AG04450 (cell line): Measurements from ENCODE around the gene PDK2. TPM values are rescaled to one million over a fixed set of nuclear protein-coding genes. Genes with fewer than 3 reads are reported as not detected.

Experiments
- CTCF ChIA-PET: fragments of 300-600, 350-600 bp; formaldehyde crosslinking; extraction: SDS; loops from one replicate; lab custom pipeline; 2022; ENCODE audit warnings: antibody characterized with exemption, inconsistent platforms; lab: Charles Lee
- POLR2A ChIA-PET: fragments of 350-600 bp; formaldehyde crosslinking; extraction: SDS; loops from one replicate; lab custom pipeline; 2021; ENCODE audit warnings: antibody characterized with exemption, inconsistent platforms; lab: Yijun Ruan, JAX
- DNase-seq: peaks from one replicate; pipeline ENCODE4 v3.0.0-alpha.2; 2011; ENCODE audit warnings: low read depth, low spot score
- H3K27ac ChIP-seq: one replicate; pipeline ENCODE4 v1.5.1; 2012; ENCODE audit warnings: low read depth, low read length, control low read depth
- H3K27me3 ChIP-seq: one replicate; pipeline ENCODE4 v1.6.0; 2012; ENCODE audit warnings: low read length; ENCODE audit not compliant: control insufficient read depth, insufficient read depth
- H3K4me3 ChIP-seq: 2 replicates; pipeline ENCODE4 v1.5.1; 2011; ENCODE audit warnings: mild to moderate bottlenecking, low read depth, low read length, control low read depth
- H3K9me3 ChIP-seq: 2 replicates; pipeline ENCODE4 v1.5.1; 2012; ENCODE audit warnings: low read length; ENCODE audit not compliant: control insufficient read depth, insufficient read depth
- CTCF ChIP-seq: IDR thresholded peaks from 2 replicates; pipeline ENCODE4 v1.5.1; 2011; ENCODE audit warnings: low read depth, low read length, control low read depth, inconsistent platforms
- polyA plus RNA-seq: library from polyadenylated mRNA; depleted of rRNA; stranded (reverse); fragments of >200 nt; gene quantifications from 2 replicates; pipeline ENCODE4 v1.2.3, GENCODE V29; 2011

PDK2 gene
- polyA plus RNA-seq, 1 experiment: 62.4 TPM

GRCh38 chr17:50056961-50057330 is 38.2 kb upstream of the PDK2 start:
- DNase-seq: no peak
- peak overlapping the region; percentile 47 for H3K27ac ChIP-seq
- H3K4me3 ChIP-seq: peak overlapping the region; percentile 77
- POLR2A ChIA-PET: interaction anchor here (1.0 to 2.9 kb wide), 3 partner anchors 24 to 144 kb away, joined by 3 to 16 read pairs (median 7); partner anchors contain the start of gene COL1A1
- H3K27me3 ChIP-seq: no peaks in the 10 kb centered on the region
- CTCF ChIA-PET: interaction anchor here (1.0 to 1.4 kb wide), 6 partner anchors 10 to 38 kb away, joined by 3 to 8 read pairs (median 4); no protein-coding TSS in a partner anchor
- TF ChIP-seq CTCF: no peak
- no peaks in the 10 kb centered on the region for H3K9me3 ChIP-seq

- POLR2A ChIA-PET: interaction anchor here (1.0 to 2.9 kb wide), 3 partner anchors 24 to 144 kb away, joined by 3 to 16 read pairs (median 7); partner anchors contain the start of gene COL1A1
- peak overlapping the region; percentile 21 for H3K27ac ChIP-seq
- H3K27me3 ChIP-seq: no peaks in the 10 kb centered on the region
- CTCF ChIA-PET: interaction anchor here (1.0 to 1.4 kb wide), 3 partner anchors 20 to 37 kb away, joined by 3 to 8 read pairs (median 3); no protein-coding TSS in a partner anchor
- no peak for TF ChIP-seq CTCF
- DNase-seq: no peak
- peak overlapping the region; percentile 77 for H3K4me3 ChIP-seq
- no peaks in the 10 kb centered on the region for H3K9me3 ChIP-seq
Measured at GRCh38 chr17:50057521-50057991, 37.6 kb upstream of the PDK2 start.

GRCh38 chr17:50058296-50058953 is 36.7 kb upstream of the PDK2 start:
- Histone ChIP-seq H3K27ac (no peak overlapping the region), H3K4me3 (peak overlapping the region; percentile 44), H3K9me3 (no peaks in the 10 kb centered on the region), H3K27me3 (no peaks in the 10 kb centered on the region)
- no peak for TF ChIP-seq CTCF
- ChIA-PET POLR2A (no interaction called here), CTCF (interaction anchor here (0.6 kb wide), 1 partner anchor 36 kb away, joined by 6 read pairs; the partner anchor contains the start of gene PDK2)
- DNase-seq: no peak

- ChIA-PET POLR2A (interaction anchor here (0.6 kb wide), 1 partner anchor 361 kb away, joined by 3 read pairs; no protein-coding TSS in a partner anchor), CTCF (interaction anchor here (2.2 kb wide), 1 partner anchor 35 kb away, joined by 13 read pairs; no protein-coding TSS in a partner anchor)
- Histone ChIP-seq H3K4me3 (peak overlapping the region; percentile 44), H3K27me3 (no peaks in the 10 kb centered on the region), H3K27ac (peak overlapping the region; percentile 77), H3K9me3 (no peaks in the 10 kb centered on the region)
- TF ChIP-seq CTCF: no peak
- no peak for DNase-seq
Measured at GRCh38 chr17:50059256-50059655, 35.9 kb upstream of the PDK2 start.

GRCh38 chr17:50059759-50060273 is 35.3 kb upstream of the PDK2 start:
- DNase-seq: no peak
- ChIA-PET POLR2A (interaction anchor here (0.6 kb wide), 2 partner anchors 362 to 483 kb away, joined by 3 read pairs; no protein-coding TSS in a partner anchor), CTCF (interaction anchor here (2.2 kb wide), 1 partner anchor 34 kb away, joined by 13 read pairs; no protein-coding TSS in a partner anchor)
- Histone ChIP-seq H3K27ac (peak overlapping the region; percentile 77), H3K9me3 (no peaks in the 10 kb centered on the region), H3K4me3 (peak overlapping the region; percentile 36), H3K27me3 (no peaks in the 10 kb centered on the region)
- TF ChIP-seq CTCF: no peak
